ENCODE results near the gene TP53BP1.

- TF ChIP-seq ZNF792 (CRISPR knock-in tag; IDR thresholded peaks at IDR 0.05) (no peak), ZNF232 (CRISPR knock-in tag; IDR thresholded peaks at IDR 0.05; ENCODE audit: borderline replicate concordance) (no peak), MYC (CRISPR knock-in tag; IDR thresholded peaks at IDR 0.05; ENCODE audit: borderline replicate concordance) (no peak), ZFP1 (CRISPR knock-in tag; IDR thresholded peaks at IDR 0.05) (no peak), ATF6 (CRISPR knock-in tag; conservative IDR thresholded peaks at IDR 0.05) (no peak), CTCF (CRISPR knock-in tag; IDR thresholded peaks at IDR 0.05) (no peak), FOXK1 (CRISPR knock-in tag; IDR thresholded peaks at IDR 0.05; ENCODE audit: borderline replicate concordance, low read depth) (no peak)
Observed at GRCh38 chr15:43412096-43412495, 80.9 kb downstream of the TP53BP1 start.

Measured in HepG2 (cell line).